ENCODE measurements around the gene KIAA0232. TPM values are rescaled to one million over a fixed set of nuclear protein-coding genes. Genes with fewer than 3 reads are reported as not detected.

The KIAA0232 gene
- total and polyA plus RNA-seq, 9 of the 15 experiments (the other 6 are each of a cell fraction or from before 2014, with no cell fraction given), result 3.5 to 17.4 (median 13.0) TPM

DNA sequence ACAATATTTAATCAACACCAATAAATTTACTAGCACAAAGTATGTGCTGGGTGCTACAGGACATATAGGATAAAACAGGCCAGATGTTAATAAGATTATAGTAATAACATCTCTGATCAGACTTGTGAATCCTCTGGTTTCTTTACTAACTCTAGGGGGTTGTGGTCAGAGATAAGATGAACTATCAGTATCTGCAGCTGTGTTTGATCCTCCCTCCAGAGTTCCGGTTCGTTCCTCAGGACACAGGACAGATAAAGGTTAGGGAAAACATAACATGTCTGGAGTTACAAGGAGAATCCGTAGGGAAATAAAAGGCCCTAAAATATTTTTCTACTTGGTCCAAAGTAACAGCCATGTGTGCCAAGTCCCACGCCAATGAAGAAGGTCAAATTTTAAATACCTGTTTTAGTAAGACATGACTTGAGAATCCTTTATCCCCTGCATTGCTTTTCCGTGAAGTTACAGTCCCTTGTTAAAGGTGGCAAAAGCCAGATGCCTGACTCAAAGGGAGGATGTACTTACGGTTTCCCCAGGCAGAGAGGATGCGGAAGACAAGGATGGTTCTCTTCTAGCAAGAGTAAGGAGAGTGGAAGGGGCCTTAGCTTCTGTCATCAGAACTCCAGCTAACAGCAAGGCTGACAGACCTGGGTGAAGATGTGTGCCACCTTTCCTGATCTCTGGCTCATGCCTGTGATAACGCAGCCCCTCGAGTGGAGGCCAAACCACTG, 44.4 kb downstream of the KIAA0232 start (continued):
- no peak for TF ChIP-seq REST (IDR thresholded peaks at IDR 0.05; ENCODE audit: borderline replicate concordance)
- TF ChIP-seq REST (CRISPR knock-in tag; IDR thresholded peaks at IDR 0.05; ENCODE audit: low read depth), result no peak
- no peak for TF ChIP-seq POLR2A (conservative IDR thresholded peaks at IDR 0.05)
- no peak for TF ChIP-seq CBX5 (IDR thresholded peaks at IDR 0.05; ENCODE audit: borderline replicate concordance, low read depth)
- no peak for TF ChIP-seq ZBTB2 (IDR thresholded peaks at IDR 0.05)
- TF ChIP-seq SREBF1 (IDR thresholded peaks at IDR 0.05; ENCODE audit: borderline replicate concordance, low read depth, low read length), result no peak
- peak; percentile 88 for TF ChIP-seq FOXM1 (IDR thresholded peaks at IDR 0.05; ENCODE audit: low read depth)
- TF ChIP-seq FOXM1 (CRISPR knock-in tag; IDR thresholded peaks at IDR 0.05; ENCODE audit: low read depth), result no peak
- peak; percentile 95 for TF ChIP-seq TEAD4 (IDR thresholded peaks at IDR 0.05; ENCODE audit: low read length)
- TF ChIP-seq TEAD4 (CRISPR knock-in tag; IDR thresholded peaks at IDR 0.05; ENCODE audit: borderline replicate concordance), result no peak
- no peak for TF ChIP-seq NR3C1 (CRISPR knock-in tag; IDR thresholded peaks at IDR 0.05)
- TF ChIP-seq ZNF431 (CRISPR knock-in tag; IDR thresholded peaks at IDR 0.05), result no peak
- no peak for TF ChIP-seq SRSF7 (optimal IDR thresholded peaks at IDR 0.05; ENCODE audit: low read depth, low read length)
- no peak for TF ChIP-seq BCOR (IDR thresholded peaks at IDR 0.05)
- TF ChIP-seq, protein P1, sequence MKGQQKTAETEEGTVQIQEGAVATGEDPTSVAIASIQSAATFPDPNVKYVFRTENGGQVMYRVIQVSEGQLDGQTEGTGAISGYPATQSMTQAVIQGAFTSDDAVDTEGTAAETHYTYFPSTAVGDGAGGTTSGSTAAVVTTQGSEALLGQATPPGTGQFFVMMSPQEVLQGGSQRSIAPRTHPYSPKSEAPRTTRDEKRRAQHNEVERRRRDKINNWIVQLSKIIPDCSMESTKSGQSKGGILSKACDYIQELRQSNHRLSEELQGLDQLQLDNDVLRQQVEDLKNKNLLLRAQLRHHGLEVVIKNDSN (CRISPR knock-in tag; IDR thresholded peaks at IDR 0.05), result no peak
- TF ChIP-seq ZBTB34 (CRISPR knock-in tag; IDR thresholded peaks at IDR 0.05), result no peak
- no peak for TF ChIP-seq SIX5 (IDR thresholded peaks at IDR 0.05; ENCODE audit: borderline replicate concordance in 1 of 2, insufficient read depth in 1 of 2, low read depth in 1 of 2, low read length in 2 of 2)

All from K562 (cell line).